Stimulated activated CD8-positive, alpha-beta memory T cell treated with anti-CD3 and anti-CD28 coated beads, Interleukin-2, amount 100 ng/mL, for 1 hour (primary cell): Measurements from ENCODE around the gene ENTPD6.

Experiments
- DNase-seq, 2 donors: peaks; one replicate each; pipeline ENCODE4 v3.0.0-alpha.2; 2020; ENCODE audit warnings: low read depth in 2 of 2

Gene ENTPD6

DNA sequence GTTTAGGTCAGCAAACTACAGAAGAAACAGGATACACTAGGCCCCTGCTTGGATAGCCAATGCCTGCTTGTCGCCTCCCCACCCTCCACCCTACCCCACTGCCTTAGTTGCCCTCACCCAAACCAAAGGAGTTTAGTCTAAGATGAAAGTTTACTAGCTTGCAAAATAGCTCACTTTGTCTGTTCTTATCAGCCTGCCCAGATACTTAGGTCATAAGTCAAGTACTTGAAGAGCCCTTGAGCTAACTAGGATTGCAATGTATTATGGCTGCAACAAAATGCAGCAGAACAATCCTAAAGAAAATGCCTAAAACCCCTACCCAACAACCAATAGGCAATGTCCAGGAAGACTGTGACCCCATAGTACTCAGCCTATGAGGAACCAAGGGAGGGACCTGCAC, 7.3 kb upstream of the ENTPD6 start:
- DNase-seq, result no peak

DNA sequence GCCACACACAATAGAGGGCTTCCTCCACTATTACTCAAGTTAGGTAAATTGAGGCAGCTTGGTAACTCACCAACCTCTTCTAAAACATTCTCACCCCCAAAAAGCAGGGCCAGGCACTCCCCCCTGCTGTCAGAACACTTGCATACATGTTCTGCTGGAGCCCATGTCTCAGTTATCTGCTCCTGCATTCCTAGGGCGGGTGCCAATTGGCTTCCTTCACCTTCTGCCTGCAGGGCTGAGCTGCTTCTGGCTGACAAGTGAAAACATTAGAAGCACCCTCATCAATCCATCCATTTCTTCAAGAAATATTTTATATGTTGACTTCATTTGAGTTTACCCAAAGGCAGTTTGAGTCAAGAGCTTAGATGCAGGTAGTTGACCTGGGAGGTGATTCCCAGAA, 4.5 kb upstream of the ENTPD6 start:
- no peak for DNase-seq

DNA sequence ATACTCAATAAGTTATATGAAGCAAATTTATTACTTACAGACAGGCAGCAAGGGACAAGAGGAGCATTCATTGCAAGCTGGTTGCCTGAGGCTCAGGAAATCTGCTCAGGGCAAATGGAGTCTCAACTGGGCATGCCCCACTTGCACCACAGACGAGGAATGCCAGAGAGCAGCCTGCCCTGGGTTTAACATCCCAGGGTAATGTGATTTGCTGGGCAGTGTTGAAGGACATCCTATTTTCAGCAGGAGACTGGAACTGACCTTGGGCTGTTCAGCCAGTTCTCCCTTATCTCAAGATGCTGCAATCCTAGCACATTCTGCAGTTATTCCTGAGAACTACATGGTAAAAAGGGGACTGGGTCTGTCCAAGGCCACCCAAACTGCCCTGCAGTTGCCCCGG, 3.8 kb upstream of the ENTPD6 start:
- no peak for DNase-seq

DNA sequence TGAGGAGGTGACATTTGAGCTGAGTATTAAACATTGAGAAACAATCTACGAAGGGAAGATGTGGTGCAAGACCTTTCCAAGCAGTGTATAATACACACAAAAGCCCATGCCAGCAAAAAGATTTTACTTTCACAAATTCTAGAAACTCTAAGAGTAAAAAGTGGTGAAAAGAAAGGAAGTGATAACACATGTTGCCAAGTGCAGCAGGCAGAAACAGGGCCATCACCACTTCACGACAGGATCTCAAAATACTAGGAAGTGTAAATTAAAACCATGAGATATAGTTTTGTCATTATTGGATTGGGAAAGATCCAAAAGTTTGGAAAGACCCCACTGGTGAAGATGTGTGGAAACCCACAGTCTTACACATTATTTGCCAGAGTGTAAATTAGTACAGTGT, 1.7 kb upstream of the ENTPD6 start:
- DNase-seq, result no peak

DNA sequence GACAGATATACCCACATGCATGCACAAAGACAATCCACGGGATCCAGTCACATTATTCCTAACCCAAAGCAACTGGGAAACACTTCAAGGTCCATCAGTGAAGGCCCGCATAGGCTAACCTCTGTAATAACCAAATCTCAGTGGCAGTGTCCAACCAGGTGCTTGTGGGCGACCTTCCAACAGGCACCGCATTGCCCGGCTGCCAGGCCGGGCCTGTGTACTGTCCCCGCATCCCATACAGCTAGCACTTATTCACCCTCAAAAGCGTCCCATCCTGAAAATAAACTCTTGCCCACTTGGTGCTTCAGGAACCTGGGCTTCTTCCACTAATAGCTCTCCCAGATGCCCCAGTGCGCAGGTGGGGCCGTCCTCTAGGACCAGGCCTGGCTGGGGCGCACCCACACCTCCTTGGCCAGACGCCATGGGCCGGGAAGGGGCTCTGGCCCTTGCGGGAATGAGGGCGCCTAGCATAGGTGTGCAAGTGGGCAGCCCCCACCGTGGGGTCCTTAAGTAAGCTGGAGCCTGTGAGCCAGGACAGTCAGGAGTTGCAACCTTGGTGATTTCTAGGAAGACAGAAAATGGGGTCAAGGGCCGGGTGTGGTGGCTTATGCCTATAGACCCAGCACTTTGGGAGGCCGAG, 1.1 kb upstream of the ENTPD6 start:
- no peak for DNase-seq

DNA sequence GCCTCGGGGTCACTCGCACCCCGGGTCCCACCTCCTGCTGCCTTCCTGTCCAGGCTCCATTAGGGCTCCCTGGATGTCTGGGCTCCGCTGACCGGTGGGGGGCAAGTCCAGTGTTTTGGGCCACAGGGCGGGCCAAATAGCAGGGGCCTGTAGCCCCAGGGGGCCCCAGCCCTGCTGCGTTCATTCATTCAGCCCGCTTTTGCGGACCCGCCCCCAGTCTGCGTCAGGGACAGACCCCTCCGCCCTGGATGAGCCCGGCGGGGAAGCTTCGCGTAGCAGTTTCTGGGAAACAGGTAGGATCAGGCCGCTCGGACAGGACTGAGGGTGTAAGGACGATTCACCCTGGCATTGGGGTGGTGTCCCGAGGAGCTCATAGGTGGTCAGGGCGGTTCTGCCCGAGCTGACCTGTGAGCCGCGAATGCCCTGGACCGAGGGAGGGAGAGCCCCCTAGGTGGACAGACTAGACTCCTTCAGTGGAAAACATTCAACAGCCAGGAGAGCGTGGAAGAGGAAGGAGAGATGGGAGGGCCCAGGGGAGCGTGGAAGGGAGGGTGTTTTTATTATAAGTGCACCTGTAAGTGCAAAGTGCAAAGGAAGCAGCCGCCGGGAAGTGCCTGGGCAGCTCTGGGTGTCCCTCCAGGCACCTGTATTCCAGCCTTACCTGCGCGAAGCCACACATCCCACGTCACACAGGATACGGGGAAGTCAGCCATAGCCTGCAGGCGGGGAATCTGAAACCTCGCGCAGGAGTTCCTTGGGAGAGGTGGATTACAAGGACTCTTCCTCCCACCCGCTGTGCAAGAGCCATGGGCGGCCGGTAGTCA, 662 bp downstream of the ENTPD6 start:
- DNase-seq, result no peak

DNA sequence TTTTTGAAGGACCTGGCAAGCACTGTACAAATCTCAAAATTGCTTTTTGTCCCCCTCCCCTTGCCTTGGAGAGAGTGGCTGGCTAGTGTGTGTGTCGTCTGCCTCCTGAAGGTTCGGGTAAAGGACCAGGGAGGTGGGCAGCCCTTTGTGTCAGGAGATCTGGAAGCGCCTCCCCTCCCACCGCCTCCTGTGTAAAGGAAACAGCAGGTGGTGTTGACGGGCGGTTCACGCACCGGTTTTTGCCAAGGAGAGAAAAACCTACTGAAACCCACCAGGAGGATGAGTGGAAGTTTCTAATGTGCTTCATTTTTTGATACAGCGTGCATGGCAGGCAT, 1.2 kb downstream of the ENTPD6 start:
- DNase-seq, result no peak

DNA sequence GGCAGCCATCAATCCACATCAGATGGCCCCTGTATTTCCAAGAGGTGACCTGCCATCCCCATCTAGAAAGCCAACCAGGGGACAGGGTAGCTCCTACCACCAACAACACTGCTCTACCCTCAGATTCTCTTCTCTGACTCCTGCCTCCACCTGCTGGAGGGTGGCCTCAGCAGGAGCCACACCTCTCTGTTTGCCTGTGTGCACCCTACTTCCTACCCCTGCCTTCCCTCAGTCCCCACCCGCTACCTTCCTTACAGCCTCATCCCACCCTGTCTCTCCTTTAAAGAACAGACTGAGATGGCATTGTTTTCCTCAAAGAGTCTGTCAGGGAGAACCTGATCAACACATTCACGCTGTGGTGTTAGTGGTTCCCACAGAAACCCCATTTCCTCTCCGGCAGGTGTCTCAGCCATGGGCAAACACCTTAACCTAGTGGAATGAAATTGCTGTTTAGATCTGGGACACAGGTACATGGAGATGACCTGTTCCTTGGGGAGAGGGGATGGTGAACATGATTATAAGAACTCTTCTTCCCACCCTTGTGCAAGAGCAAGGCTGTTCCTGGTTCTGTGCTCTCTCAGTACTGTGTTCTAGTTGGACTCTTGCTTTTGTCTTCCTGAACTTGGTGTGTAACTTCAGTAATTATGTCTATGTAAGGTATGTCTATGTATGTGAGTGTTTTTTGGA, 1.8 kb downstream of the ENTPD6 start:
- no peak for DNase-seq

DNA sequence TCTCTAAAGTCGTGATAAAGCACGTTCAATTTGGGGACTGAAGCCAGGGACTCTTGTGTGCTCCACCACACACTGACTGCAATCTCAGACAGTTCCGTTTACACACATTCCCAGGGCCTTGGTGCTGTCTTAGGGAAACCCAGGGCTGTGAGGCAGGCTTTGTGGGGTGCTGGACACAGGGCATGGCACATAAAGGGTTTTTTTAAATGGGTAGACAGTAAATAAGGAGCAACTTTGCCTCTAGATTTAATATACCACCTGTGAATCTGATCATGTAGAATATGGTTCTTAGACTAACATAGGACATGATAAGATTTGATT, 2.3 kb downstream of the ENTPD6 start:
- no peak for DNase-seq

DNA sequence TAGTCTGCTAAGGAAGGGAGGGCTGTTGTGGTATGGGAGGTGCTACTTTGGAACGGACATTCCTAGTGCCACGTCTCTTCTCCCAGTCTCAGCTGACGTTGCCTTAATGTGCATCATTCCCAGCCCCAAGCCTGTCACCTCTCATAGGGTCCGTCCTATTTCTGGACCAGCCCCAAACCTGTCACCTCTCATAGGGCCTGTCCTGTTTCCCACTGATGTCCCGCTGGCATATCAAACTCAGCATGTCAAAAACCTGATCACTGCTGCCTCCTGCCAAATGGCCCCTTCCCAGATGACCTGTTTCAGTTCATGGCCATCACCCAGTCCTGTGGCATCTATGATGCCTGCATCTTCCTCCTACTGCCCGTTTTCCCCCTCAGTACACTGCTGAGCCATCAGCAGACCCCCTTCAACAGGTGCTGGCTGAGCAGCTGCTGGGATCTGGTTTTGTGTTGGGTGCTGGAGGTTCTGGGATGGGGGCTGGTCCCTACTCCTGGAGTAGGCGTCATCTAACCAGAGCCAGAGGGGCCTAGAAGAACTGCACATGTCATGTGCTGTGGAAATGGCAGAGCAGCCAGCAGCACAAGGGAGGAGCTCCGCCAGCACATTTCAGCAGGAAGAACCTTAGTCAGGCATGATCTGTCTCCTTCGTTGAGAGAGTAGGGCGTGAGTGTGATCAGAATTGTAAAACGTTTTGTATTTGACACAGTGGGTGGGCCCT, 3.3 kb downstream of the ENTPD6 start:
- DNase-seq, result no peak

DNA sequence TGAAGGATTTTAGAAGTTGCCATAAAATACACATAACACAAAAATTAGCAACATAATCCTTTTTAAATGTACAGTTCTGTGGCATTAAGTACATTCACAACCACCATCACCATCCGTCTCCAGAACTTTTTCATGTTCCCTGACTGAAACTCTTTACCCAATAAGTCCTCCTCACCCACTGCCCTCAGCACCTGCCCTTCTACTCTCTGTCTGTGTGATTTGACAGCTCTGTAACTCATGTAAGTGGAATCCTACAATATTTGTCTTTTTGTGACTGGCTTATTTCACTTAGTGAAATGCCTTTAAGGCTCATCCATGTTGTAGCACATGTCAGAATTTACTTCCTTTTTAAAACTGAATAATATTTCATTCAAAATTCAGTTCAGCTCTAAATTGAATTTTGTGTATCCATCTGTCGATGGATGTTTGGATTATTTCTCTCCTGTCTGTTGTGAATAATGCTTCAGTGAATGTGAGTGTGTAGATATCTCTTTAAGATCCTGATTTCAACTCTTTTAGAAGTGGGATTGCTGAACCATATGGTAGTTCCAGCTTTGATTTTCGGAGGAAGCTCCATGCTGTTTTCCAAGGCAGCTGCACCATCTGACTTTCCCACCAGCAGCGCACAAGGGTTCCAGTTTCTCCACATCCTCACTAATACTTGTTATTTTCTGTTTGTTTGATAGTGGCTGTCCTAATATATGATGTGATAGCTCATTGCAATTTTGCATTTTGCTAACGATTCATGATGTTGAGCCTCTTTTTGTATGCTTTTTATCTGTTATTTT, 4.2 kb downstream of the ENTPD6 start:
- no peak for DNase-seq

DNA sequence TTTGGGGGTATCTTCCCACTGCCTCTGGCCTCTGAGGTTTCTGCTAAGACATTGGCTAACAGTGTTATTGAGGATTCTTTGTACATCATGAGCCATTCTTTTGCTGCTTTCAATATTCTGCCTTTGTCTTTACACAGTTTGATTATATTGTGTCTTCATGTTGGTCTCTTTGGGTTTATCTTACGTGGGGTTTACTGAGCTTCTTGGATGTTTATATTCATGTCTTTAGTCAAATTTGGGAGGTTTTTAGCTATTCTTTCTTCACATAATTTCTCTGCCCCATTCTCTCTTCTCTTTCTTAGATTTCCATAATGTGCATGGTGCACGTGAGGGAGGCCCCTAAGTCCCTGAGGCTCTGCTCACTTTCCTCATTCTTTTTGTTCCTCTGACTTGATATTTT, 7.6 kb downstream of the ENTPD6 start:
- DNase-seq, result no peak

DNA sequence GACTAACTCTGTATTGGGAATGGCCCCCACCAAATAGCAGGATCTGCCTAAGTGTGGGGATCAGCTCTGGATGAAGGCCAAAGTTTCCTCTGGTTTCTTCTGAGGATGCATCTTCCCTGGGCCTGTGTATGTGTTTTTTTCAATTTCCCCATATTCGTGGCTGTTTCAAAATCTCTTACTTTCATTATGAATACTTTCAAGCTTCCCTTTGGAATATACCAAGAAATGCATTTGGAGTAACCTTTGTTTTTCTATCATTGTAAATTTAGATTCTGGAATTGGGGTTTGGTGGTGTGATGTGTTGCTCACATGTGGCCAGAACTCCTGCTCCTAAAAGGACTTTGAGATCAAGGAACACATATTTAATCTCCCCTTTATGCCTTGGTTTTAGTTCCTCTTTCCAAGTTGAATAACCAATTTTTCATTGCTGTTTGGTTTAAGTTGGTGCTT, 8.4 kb downstream of the ENTPD6 start:
- no peak for DNase-seq

DNA sequence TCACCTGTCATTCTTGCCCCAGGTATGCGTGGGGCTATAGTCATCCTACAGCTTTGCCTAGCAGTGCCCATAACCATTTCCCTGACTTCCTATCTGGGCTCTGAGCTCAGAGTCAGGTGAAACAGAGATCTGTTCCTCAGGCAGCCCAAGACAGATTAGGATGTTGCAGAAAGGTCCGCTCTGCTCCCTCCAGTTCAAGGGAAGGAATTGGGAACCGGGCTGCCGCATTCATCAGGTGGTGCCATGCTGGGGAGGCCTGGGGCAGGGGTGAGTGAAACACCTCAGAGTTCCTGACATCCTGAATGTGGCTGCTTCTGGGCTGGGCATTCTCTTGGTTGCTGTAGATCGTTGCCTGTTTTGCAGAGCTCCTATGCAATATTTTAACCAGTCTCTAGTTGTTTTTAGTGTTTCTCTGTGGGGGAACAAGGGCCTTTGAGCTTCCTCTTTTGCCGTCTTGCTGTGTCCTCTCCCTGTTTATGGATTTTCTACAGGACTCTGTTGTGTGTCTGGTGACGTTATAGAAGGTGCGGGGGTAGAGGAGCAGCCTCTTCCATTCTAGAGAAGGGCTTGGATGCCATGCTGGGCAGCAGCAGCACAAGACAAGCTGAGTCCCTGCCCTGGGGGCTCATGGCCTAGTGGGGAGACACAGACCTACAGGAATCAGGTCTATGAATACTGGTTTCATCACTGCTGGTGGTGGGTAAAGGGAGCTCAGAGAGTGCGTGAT, 9.2 kb downstream of the ENTPD6 start:
- DNase-seq, result no peak

DNA sequence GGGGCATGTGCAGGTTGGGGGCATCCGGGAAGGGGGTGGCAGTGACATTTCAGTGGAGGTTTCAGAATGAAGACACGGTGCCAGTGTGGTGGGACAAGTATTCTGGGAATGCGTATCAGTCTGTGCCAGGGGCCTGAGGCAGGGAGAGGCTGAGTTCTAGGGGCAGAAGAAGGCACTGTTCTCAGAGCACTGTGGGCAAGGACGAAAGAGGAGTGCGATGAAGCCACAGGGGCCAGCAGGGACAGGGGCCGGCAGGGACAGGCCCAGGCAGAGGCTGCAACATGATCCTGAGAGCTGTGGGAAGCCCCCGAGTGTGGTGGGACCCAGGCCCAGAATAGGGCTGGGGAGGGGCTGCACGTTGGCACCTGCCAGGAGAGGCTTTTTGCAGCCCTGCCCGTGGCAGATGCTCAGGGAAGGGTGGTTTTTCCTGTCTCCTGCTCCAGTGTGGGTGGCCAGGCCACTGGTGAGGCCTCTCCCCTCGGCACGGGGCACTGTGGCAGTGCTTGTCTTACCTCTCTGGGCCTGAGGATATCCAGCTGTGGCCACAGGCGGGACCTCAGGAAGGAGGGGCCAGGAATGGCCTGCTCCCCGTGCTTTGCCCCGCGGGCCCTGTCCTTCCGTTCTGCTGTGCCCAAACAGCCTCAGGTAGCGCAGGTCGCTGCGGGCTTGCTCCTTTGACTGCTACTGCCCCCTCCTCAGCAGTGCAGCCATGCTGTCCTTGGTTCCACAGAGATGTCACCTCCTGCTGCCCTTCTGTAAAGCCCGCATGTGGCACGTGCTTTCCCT, 10.0 kb downstream of the ENTPD6 start:
- DNase-seq, result no peak

DNA sequence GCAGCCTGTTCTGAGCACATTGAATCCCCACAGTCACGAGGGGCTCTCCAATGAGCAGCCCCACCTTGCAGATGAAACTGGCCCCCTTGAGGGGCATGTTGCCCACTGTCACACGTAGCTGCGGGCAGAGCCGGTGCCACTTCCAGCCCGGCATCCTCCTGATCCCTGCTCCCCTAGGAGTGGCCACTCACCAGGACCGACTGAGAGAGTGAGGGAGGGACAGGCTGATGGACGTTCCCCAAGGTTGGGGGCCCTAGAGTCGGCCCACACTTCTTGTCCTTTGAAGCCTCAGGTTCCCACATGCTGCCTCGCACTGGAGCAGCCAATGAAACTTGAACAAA, 10.5 kb downstream of the ENTPD6 start:
- no peak for DNase-seq

DNA sequence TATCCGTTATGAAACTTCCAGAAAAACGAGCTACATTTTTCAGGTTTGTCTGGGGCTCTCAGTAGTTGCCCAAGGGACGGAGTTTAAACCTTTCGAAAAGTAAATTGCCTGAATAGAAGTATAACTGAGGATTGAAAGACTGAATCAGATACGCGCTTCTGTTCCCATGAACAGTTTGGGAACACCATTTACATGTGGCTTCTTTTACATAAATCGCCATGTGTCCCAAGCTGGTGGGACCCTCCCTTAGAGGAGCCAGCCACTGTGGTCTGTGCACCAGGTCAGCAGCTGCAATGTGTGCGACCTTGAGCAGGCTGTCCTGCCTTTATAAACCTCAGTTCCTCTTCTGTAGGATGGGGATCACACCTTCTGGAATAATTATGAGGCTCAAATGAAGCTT, 11.0 kb downstream of the ENTPD6 start:
- no peak for DNase-seq

DNA sequence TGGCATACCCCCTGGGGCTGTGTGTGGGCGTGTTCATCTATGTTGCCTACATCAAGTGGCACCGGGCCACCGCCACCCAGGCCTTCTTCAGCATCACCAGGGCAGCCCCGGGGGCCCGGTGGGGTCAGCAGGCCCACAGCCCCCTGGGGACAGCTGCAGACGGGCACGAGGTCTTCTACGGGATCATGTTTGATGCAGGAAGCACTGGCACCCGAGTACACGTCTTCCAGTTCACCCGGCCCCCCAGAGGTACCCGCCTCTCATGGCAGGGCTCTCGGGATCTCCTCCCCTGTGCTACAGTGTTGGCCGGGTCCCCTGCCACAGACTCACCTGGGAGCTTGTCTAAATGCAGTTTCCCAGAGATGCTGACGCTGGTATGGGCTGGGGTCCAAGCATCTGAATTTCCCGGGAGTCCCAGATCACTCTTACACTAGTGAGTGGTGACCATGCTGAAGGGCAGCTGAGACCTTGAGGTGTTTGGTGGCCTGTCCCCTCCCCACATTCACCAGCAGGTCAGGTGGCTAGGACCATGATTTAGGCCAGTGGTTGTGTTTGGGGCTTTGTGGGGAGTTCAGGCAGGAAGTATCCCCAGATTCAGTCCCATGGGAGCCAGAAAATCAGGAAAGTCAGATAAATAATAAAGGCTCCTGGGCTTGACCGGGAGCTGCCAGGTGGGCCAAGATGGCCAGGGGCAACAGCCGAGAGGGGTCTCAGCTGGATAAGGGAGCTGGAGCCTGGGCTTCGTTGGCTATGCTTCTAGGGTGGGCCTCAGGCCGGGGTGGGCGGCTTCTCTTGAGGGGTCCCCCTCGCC, 11.8 kb downstream of the ENTPD6 start:
- DNase-seq, result no peak

DNA sequence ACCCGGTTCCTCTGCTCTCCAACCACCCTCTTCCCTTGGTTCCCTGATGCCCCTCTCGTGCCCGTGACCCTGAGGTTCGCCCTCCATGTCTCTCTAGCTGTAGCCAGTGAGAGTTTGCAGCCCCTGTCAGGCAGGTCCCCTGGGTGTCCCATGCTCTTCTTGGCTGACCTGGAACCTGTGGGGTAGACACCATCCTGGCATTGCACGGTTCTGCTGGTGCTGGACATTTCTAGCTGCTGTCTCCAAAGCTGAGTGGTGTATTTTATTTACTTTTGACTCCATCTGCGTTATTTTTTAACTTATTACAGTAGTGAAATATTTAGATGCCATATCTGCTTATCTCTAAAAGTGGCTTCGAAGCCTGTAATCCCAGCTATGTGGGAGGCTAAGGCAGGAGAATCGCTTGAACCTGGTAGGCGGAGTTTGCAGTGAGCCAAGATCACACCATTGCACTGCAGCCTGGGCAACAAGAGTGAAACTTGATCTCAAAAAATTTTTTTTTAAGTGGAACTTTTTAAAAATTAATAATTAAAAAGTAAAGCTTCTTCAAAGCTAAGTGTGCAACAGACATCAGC, 12.5 kb downstream of the ENTPD6 start:
- DNase-seq, result no peak
